SU-DHL-6 (cell line): ENCODE results near the gene MED15.

ENCODE experiments used
- EZH2phosphoT487 ChIP-seq: fragments of 200-600 bp; sonication (generic), shearing (Covaris generic); conservative IDR thresholded peaks from 2 replicates; pipeline ENCODE4 v1.6.1; 2018; ENCODE audit warnings: mild to moderate bottlenecking, antibody characterized with exemption, low read length, moderate library complexity, mixed read lengths
- TF ChIP-seq, protein P1 (sequence below): fragments of 200-600 bp; sonication (generic); IDR thresholded peaks from one replicate; pipeline ENCODE4 v1.5.1; 2017; ENCODE audit warnings: antibody characterized with exemption, mild to moderate bottlenecking, low read length, moderate library complexity; ENCODE audit not compliant: insufficient read depth, poor library complexity, severe bottlenecking

DNA sequence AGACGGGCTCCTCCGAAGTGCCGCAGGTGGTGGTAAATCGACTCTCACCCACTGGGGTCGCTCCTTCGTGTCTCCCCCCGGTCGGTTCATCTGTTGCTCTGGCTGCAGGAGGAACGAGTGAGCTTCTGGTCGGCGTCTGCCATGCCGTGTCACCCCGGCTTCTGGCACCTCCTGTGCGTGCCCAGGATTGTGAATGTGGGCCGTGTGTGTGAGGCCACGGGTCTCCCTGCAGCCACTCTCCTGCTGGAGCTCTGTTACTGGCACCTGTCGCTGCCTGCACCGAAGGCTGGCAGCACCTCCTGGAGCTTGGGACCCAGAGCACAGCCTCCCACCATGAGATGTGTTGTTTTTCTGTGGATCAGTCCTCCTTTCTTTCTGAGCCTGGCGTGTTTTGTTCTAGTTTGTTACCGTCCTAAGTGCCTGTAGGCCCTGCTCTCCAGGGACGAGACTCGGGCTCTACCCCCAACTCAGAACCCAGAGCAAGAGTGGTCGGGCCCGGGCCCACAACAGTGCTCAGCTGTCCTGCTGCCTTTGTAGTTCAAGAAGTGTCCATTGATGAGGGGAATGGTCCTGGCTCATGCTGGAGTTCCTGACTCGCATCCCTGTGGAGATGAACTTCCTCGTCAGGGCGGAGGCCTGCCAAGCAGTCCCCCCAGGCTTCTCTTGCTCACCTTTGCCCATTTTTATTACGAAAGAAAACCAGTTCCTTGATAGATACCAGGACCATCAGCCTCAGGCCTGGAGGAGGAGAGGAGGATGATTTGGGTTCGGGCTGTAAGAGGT lies 66.6 kb downstream of the MED15 start:
- TF ChIP-seq, protein P1, sequence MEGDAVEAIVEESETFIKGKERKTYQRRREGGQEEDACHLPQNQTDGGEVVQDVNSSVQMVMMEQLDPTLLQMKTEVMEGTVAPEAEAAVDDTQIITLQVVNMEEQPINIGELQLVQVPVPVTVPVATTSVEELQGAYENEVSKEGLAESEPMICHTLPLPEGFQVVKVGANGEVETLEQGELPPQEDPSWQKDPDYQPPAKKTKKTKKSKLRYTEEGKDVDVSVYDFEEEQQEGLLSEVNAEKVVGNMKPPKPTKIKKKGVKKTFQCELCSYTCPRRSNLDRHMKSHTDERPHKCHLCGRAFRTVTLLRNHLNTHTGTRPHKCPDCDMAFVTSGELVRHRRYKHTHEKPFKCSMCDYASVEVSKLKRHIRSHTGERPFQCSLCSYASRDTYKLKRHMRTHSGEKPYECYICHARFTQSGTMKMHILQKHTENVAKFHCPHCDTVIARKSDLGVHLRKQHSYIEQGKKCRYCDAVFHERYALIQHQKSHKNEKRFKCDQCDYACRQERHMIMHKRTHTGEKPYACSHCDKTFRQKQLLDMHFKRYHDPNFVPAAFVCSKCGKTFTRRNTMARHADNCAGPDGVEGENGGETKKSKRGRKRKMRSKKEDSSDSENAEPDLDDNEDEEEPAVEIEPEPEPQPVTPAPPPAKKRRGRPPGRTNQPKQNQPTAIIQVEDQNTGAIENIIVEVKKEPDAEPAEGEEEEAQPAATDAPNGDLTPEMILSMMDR = no peak
- TF ChIP-seq EZH2phosphoT487 = no peak
